Stimulated activated CD4-positive, alpha-beta T cell treated with anti-CD3 and anti-CD28 coated beads, Interleukin-12 subunit alpha, Interleukin-12 subunit beta, amount 100 ng/mL, for 4 hours (primary cell): ENCODE results near the gene ITGA4.

Experiments used
- DNase-seq: peaks from one replicate; pipeline ENCODE4 v3.0.0-alpha.2; 2020

The ITGA4 gene

GRCh38 chr2:181517685-181518301 is 60.6 kb downstream of the ITGA4 start:
- DNase-seq: no peak

- DNase-seq: no peak
Measured at GRCh38 chr2:181520253-181520652, 63.1 kb downstream of the ITGA4 start.

GRCh38 chr2:181523756-181524155 is 66.6 kb downstream of the ITGA4 start:
- DNase-seq: no peak

GRCh38 chr2:181526014-181526413 is 68.8 kb downstream of the ITGA4 start:
- no peak for DNase-seq

GRCh38 chr2:181527058-181527457 is 69.9 kb downstream of the ITGA4 start:
- no peak for DNase-seq

GRCh38 chr2:181528441-181528840 is 71.3 kb downstream of the ITGA4 start:
- no peak for DNase-seq

GRCh38 chr2:181536730-181537129 is 79.5 kb downstream of the ITGA4 start:
- no peak for DNase-seq

GRCh38 chr2:181540421-181540820 is 83.2 kb downstream of the ITGA4 start:
- no peak for DNase-seq

- DNase-seq: no peak
Measured at GRCh38 chr2:181542170-181542569, 85.0 kb downstream of the ITGA4 start.

- no peak for DNase-seq
Measured at GRCh38 chr2:181546086-181546485, 88.9 kb downstream of the ITGA4 start.

GRCh38 chr2:181552808-181553207 is 95.6 kb downstream of the ITGA4 start:
- DNase-seq: no peak

GRCh38 chr2:181553244-181553643 is 96.1 kb downstream of the ITGA4 start:
- DNase-seq: no peak

GRCh38 chr2:181554061-181554830 is 97.1 kb downstream of the ITGA4 start:
- DNase-seq: no peak

GRCh38 chr2:181558371-181558770 is 101.2 kb downstream of the ITGA4 start:
- no peak for DNase-seq

- no peak for DNase-seq
Measured at GRCh38 chr2:181563101-181563692, 106.0 kb downstream of the ITGA4 start.

- no peak for DNase-seq
Measured at GRCh38 chr2:181566334-181567032, 109.3 kb downstream of the ITGA4 start.

- no peak for DNase-seq
Measured at GRCh38 chr2:181570059-181570458, 112.9 kb downstream of the ITGA4 start.

GRCh38 chr2:181570833-181571661 is 113.9 kb downstream of the ITGA4 start:
- no peak for DNase-seq

- DNase-seq: no peak
Measured at GRCh38 chr2:181573140-181573736, 116.1 kb downstream of the ITGA4 start.

- no peak for DNase-seq
Measured at GRCh38 chr2:181574321-181574720, 117.1 kb downstream of the ITGA4 start.

- no peak for DNase-seq
Measured at GRCh38 chr2:181575024-181575649, 118.0 kb downstream of the ITGA4 start.

- DNase-seq: no peak
Measured at GRCh38 chr2:181575650-181576025, 118.5 kb downstream of the ITGA4 start.
